ENCODE results near the gene ZNF853.

Gene ZNF853

DNA sequence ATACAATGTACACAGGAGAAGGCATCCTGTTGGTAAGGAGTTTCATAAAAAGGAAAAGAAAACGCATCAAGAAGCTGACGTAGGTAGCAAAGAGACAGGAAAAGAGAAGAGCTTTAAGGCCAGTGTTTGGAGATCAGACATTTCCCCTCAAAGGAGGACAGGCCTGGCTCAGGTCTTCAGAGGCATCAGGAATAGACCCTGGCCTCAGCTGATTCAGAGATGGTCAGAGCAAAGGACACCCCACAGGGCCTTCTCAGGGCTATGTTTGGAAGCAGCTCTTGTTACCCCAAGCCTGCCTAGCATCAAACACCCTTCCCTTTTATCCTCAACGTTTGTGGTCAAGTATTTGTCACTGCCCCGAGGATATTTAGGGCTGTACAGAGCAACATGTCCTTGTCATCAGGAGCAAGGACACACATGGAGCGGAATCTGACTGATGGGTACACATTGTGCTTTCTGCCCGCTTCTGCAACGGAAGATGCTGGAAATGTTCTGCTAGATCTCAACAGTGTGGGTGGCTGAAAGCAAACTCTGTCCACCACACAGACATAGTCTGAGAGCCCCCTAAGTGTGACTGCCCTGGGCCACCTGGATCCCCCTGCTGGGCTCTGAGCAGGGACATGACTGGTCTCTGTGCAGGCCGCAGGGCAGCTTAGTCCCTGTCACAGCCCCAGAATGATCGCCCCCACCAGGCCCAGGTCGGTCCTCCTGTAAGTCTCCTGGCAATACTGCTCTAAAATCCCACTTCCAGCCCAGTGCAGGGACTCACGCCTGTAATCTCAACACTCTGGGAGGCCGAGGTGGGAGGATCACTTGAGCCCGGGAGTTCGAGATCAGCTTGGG, 39.2 kb upstream of the ZNF853 start:
- no peak for TF ChIP-seq FOXP2 (optimal IDR thresholded peaks at IDR 0.05; ENCODE audit: borderline replicate concordance, extremely low read depth, extremely low read length, insufficient read depth)
- TF ChIP-seq TAF1 (IDR thresholded peaks at IDR 0.05; ENCODE audit: borderline replicate concordance, insufficient read depth, low read length): no peak
- TF ChIP-seq SIN3A (IDR thresholded peaks at IDR 0.05; ENCODE audit: borderline replicate concordance, insufficient read depth, low read length): no peak
- TF ChIP-seq, protein P1, sequence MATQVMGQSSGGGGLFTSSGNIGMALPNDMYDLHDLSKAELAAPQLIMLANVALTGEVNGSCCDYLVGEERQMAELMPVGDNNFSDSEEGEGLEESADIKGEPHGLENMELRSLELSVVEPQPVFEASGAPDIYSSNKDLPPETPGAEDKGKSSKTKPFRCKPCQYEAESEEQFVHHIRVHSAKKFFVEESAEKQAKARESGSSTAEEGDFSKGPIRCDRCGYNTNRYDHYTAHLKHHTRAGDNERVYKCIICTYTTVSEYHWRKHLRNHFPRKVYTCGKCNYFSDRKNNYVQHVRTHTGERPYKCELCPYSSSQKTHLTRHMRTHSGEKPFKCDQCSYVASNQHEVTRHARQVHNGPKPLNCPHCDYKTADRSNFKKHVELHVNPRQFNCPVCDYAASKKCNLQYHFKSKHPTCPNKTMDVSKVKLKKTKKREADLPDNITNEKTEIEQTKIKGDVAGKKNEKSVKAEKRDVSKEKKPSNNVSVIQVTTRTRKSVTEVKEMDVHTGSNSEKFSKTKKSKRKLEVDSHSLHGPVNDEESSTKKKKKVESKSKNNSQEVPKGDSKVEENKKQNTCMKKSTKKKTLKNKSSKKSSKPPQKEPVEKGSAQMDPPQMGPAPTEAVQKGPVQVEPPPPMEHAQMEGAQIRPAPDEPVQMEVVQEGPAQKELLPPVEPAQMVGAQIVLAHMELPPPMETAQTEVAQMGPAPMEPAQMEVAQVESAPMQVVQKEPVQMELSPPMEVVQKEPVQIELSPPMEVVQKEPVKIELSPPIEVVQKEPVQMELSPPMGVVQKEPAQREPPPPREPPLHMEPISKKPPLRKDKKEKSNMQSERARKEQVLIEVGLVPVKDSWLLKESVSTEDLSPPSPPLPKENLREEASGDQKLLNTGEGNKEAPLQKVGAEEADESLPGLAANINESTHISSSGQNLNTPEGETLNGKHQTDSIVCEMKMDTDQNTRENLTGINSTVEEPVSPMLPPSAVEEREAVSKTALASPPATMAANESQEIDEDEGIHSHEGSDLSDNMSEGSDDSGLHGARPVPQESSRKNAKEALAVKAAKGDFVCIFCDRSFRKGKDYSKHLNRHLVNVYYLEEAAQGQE (IDR thresholded peaks at IDR 0.05; ENCODE audit: insufficient read depth in 1 of 2, low read depth in 2 of 2, low read length in 2 of 2): no peak
- TF ChIP-seq POLR2AphosphoS5 (IDR thresholded peaks at IDR 0.05; ENCODE audit: low read depth, low read length): no peak

DNA sequence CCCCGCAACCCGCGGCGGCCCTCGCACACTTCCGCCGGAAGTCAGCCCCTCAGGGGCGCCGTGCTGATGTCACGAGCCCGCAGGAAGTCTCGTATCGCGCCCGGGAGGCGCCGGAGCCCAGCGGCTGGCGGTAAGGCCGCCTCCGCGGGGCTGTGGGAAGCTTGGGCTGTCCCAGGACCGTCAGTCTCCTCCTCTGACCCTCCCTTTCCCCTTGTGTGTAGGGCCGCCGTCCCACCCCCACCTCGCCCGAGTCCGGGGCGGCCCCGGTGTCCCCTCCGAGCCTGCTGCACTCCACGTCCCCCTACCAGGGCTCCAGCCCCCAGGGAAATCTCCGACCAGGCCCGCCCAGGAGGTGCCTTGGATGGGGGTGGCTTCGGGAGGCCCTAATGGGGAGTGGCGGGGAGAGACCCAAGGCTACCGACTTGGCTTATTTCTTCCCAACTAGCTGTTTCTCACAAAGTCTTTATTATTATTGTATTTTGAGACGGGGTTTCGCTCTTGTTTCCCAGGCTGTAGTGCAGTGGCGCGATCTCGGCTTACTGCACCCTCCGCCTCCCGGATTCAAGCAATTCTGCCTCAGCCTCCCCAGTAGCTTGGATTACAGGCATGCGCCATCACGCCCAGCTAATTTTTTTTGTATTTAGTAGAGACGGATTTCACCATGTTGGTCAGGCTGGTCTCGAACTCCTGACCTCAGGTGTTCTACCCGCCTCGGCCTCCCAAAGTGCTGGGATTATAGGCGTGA, 37.9 kb upstream of the ZNF853 start, which contains the start of gene ZDHHC4:
Gene ZDHHC4 (plus strand): TSS at position 86 of the 745 bp plus-strand sequence. CDS start 3,108 bp downstream, outside the sequence.
- TF ChIP-seq, protein P1 (IDR thresholded peaks at IDR 0.05; ENCODE audit: insufficient read depth in 1 of 2, low read depth in 2 of 2, low read length in 2 of 2): no peak
- no peak for TF ChIP-seq FOXP2 (optimal IDR thresholded peaks at IDR 0.05; ENCODE audit: borderline replicate concordance, extremely low read depth, extremely low read length, insufficient read depth)
- TF ChIP-seq TAF1 (IDR thresholded peaks at IDR 0.05; ENCODE audit: borderline replicate concordance, insufficient read depth, low read length): no peak
- TF ChIP-seq POLR2AphosphoS5 (IDR thresholded peaks at IDR 0.05; ENCODE audit: low read depth, low read length): no peak
- no peak for TF ChIP-seq SIN3A (IDR thresholded peaks at IDR 0.05; ENCODE audit: borderline replicate concordance, insufficient read depth, low read length)

DNA sequence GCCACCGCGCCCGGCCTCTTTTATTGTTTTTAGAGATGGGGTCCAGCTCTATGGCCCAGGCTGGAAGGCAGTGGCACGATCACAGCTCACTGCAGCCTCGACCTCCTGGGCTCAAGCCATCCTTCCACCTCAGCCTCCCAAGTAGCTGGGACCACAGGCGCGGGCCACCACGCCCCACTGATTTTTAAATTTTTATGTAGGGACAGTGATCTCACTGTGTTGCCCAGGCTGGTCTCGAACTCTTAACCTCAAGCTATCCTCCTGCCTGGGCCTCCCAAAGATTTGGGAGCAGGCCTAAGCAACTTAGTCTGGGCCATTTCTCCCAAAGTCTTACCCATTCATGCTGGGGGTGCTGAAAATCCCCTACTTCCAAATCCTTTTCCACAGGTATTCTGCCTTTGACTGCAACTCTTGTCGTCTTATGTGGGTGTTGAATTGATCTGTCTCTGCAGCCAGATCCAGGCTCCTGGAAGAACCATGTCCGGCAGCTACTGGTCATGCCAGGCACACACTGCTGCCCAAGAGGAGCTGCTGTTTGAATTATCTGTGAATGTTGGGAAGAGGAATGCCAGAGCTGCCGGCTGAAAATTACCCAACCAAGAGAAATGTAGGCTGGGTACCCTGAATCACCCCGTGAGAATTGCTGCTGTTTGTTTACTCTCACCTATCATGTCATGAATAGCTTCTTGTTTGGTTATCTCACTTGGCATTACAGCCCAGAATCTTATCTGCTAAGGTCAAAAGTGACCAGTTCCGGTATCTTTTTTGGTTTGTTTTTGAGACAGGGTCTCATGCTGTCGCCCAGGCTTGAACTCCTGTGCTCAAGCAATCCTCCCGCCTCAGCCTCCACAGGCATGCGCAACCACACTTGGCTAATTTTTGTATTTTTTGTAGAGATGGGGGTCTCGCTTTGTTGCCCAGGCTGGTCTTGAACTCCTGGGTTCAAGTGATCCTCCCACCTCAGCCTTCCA, 37.0 kb upstream of the ZNF853 start:
- TF ChIP-seq TAF1 (IDR thresholded peaks at IDR 0.05; ENCODE audit: borderline replicate concordance, insufficient read depth, low read length) (no peak), SIN3A (IDR thresholded peaks at IDR 0.05; ENCODE audit: borderline replicate concordance, insufficient read depth, low read length) (no peak), FOXP2 (optimal IDR thresholded peaks at IDR 0.05; ENCODE audit: borderline replicate concordance, extremely low read depth, extremely low read length, insufficient read depth) (no peak), POLR2AphosphoS5 (IDR thresholded peaks at IDR 0.05; ENCODE audit: low read depth, low read length) (no peak)
- TF ChIP-seq, protein P1 (IDR thresholded peaks at IDR 0.05; ENCODE audit: insufficient read depth in 1 of 2, low read depth in 2 of 2, low read length in 2 of 2): no peak

DNA sequence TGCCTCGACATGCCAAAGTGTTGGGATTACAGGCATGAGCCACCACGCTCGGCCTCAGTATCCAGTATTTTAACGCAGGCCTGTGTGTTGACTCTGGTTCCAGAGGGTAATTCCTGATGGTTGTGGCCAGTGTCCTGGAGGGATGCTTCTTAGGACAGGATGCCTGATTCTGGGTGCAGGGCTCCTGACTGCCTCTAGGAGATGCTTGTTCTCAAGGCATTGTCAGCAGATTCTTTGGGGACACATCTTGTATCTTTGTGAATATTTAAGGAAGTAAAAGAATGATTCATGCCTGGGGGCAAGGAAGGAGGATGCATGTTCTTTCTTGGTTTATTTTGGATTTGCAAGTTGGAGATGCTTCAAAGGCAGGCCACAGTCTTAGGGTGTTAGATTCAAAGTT, 36.0 kb upstream of the ZNF853 start:
- TF ChIP-seq POLR2AphosphoS5 (IDR thresholded peaks at IDR 0.05; ENCODE audit: low read depth, low read length) (no peak), TAF1 (IDR thresholded peaks at IDR 0.05; ENCODE audit: borderline replicate concordance, insufficient read depth, low read length) (no peak), FOXP2 (optimal IDR thresholded peaks at IDR 0.05; ENCODE audit: borderline replicate concordance, extremely low read depth, extremely low read length, insufficient read depth) (no peak), SIN3A (IDR thresholded peaks at IDR 0.05; ENCODE audit: borderline replicate concordance, insufficient read depth, low read length) (no peak)
- TF ChIP-seq, protein P1 (IDR thresholded peaks at IDR 0.05; ENCODE audit: insufficient read depth in 1 of 2, low read depth in 2 of 2, low read length in 2 of 2): no peak

All from PFSK-1 (cell line).